H9 (cell line): ENCODE measurements around the gene CACNA2D3. TPM values are rescaled to one million over a fixed set of nuclear protein-coding genes. Genes with fewer than 3 reads are reported as not detected.

Experiments
- DNase-seq: peaks from one replicate; pipeline ENCODE4 v3.0.0-alpha.2; 2017
- H2AFZ ChIP-seq: one replicate; pipeline ENCODE4 v1.6.1; 2013; ENCODE audit warnings: mild to moderate bottlenecking, low read length, control low read depth, moderate library complexity
- H2AK5ac ChIP-seq: 2 replicates; pipeline ENCODE4 v1.6.1; 2013; ENCODE audit warnings: low read length, control low read depth, mixed read lengths; ENCODE audit not compliant: insufficient read length
- H2BK120ac ChIP-seq: one replicate; pipeline ENCODE4 v1.6.1; 2013; ENCODE audit warnings: low read depth, mild to moderate bottlenecking, low read length, control low read depth, inconsistent platforms; ENCODE audit not compliant: poor library complexity, severe bottlenecking
- H2BK12ac ChIP-seq: 2 replicates; pipeline ENCODE4 v1.6.1; 2013; ENCODE audit warnings: low read length, control low read depth, mixed read lengths, low read depth; ENCODE audit not compliant: insufficient read length
- H2BK15ac ChIP-seq: 2 replicates; pipeline ENCODE4 v1.6.1; 2013; ENCODE audit warnings: low read depth, low read length, control low read depth
- H2BK20ac ChIP-seq: one replicate; pipeline ENCODE4 v1.6.1; 2013; ENCODE audit warnings: low read depth, mild to moderate bottlenecking, low read length, control low read depth, inconsistent platforms; ENCODE audit not compliant: poor library complexity, severe bottlenecking
- H2BK5ac ChIP-seq: 2 replicates; pipeline ENCODE4 v1.6.1; 2013; ENCODE audit warnings: low read length, control low read depth, mixed read lengths; ENCODE audit not compliant: insufficient read length
- H3K14ac ChIP-seq: 2 replicates; pipeline ENCODE4 v1.6.1; 2013; ENCODE audit warnings: low read length, control low read depth; ENCODE audit not compliant: insufficient read depth
- H3K18ac ChIP-seq: 2 replicates; pipeline ENCODE4 v1.6.1; 2013; ENCODE audit warnings: low read depth, mild to moderate bottlenecking, mixed read lengths, low read length, control low read depth; ENCODE audit not compliant: insufficient read length
- H3K23ac ChIP-seq: 2 replicates; pipeline ENCODE4 v1.6.1; 2013; ENCODE audit warnings: low read length, control low read depth, mixed read lengths, low read depth; ENCODE audit not compliant: insufficient read length
- H3K23me2 ChIP-seq: 2 replicates; pipeline ENCODE4 v1.6.1; 2013; ENCODE audit warnings: low read depth, mild to moderate bottlenecking, mixed read lengths, low read length, control low read depth; ENCODE audit not compliant: insufficient read length, poor library complexity, severe bottlenecking
- H3K27ac ChIP-seq: 2 replicates; pipeline ENCODE4 v1.5.1; 2013; ENCODE audit warnings: low read length, control low read depth, mixed read lengths, low read depth; ENCODE audit not compliant: insufficient read length
- H3K27me3 ChIP-seq: 2 replicates; pipeline ENCODE4 v1.6.1; 2013; ENCODE audit warnings: low read length, control low read depth, inconsistent platforms; ENCODE audit not compliant: insufficient read depth
- H3K4ac ChIP-seq: 2 replicates; pipeline ENCODE4 v1.6.1; 2013; ENCODE audit warnings: low read depth, mild to moderate bottlenecking, control low read depth, inconsistent platforms, low read length, moderate library complexity
- H3K4me1 ChIP-seq: 2 replicates; pipeline ENCODE4 v1.6.1; 2013; ENCODE audit warnings: low read length, control low read depth, inconsistent platforms; ENCODE audit not compliant: insufficient read depth
- H3K4me2 ChIP-seq: 2 replicates; pipeline ENCODE4 v1.6.1; 2013; ENCODE audit warnings: low read length, control low read depth, mixed read lengths; ENCODE audit not compliant: insufficient read length, insufficient read depth
- H3K56ac ChIP-seq: 2 replicates; pipeline ENCODE4 v1.6.1; 2013; ENCODE audit warnings: low read depth, mild to moderate bottlenecking, mixed read lengths, low read length, control low read depth; ENCODE audit not compliant: insufficient read length
- H3K79me1 ChIP-seq: 2 replicates; pipeline ENCODE4 v1.6.1; 2013; ENCODE audit warnings: low read depth, mild to moderate bottlenecking, moderate library complexity, low read length, control low read depth, inconsistent platforms; ENCODE audit not compliant: insufficient read depth, poor library complexity, severe bottlenecking
- H3K79me2 ChIP-seq: 2 replicates; pipeline ENCODE4 v1.6.1; 2013; ENCODE audit warnings: low read length, control low read depth, inconsistent platforms; ENCODE audit not compliant: insufficient read depth
- H3K9ac ChIP-seq: 2 replicates; pipeline ENCODE4 v1.6.1; 2013; ENCODE audit warnings: low read length, control low read depth, mixed read lengths; ENCODE audit not compliant: insufficient read length; ENCODE audit errors: extremely low read depth
- H3K9me3 ChIP-seq: one replicate; pipeline ENCODE4 v1.6.1; 2013; ENCODE audit warnings: low read depth, low read length, inconsistent platforms; ENCODE audit not compliant: control insufficient read depth
- H3T11ph ChIP-seq: one replicate; pipeline ENCODE4 v1.6.1; 2013; ENCODE audit warnings: mild to moderate bottlenecking, low read length, control low read depth, inconsistent platforms
- H4K20me1 ChIP-seq: one replicate; pipeline ENCODE4 v1.6.1; 2013; ENCODE audit not compliant: control insufficient read depth, insufficient read length, insufficient read depth
- H4K5ac ChIP-seq: 2 replicates; pipeline ENCODE4 v1.6.1; 2013; ENCODE audit warnings: low read depth, mild to moderate bottlenecking, mixed read lengths, low read length, control low read depth; ENCODE audit not compliant: insufficient read length
- H4K8ac ChIP-seq: replicated peaks from 2 replicates; pipeline ENCODE4 v1.6.1; 2013; ENCODE audit warnings: low read length, control low read depth, mixed read lengths, low read depth; ENCODE audit not compliant: insufficient read length
- H4K91ac ChIP-seq: 2 replicates; pipeline ENCODE4 v1.6.1; 2013; ENCODE audit warnings: low read depth, mild to moderate bottlenecking, moderate library complexity, mixed read lengths, low read length, control low read depth; ENCODE audit not compliant: insufficient read length
- H3K27ac Mint-ChIP-seq, 3 experiments: 2 replicates in 2 of 3; 3 replicates in 1 of 3; pipeline ENCODE4 v1.8.0; 2020 to 2021; ENCODE audit warnings: mixed read lengths in 3 of 3, mild to moderate bottlenecking in 1 of 3, moderate library complexity in 1 of 3
- H3K27me3 Mint-ChIP-seq: 2 replicates; pipeline ENCODE4 v1.8.0; 2021; ENCODE audit warnings: low read depth, mild to moderate bottlenecking, moderate library complexity, mixed read lengths
- H3K36me3 Mint-ChIP-seq, 3 experiments: 2 replicates in 2 of 3; 3 replicates in 1 of 3; pipeline ENCODE4 v1.8.0; 2020 to 2021; ENCODE audit warnings: low read depth in 3 of 3, mixed read lengths in 3 of 3; ENCODE audit not compliant: insufficient read depth in 1 of 3
- H3K4me1 Mint-ChIP-seq, 2 experiments: 2 replicates each; pipeline ENCODE4 v1.8.0; 2020; ENCODE audit warnings: mixed read lengths in 2 of 2
- H3K4me3 Mint-ChIP-seq, 2 experiments: 2 replicates in 1 of 2; 3 replicates in 1 of 2; pipeline ENCODE4 v1.8.0; 2020 to 2021; ENCODE audit warnings: mild to moderate bottlenecking in 2 of 2, mixed read lengths in 2 of 2, moderate library complexity in 1 of 2
- H3K9me3 Mint-ChIP-seq, 2 experiments: 2 replicates in 1 of 2; 3 replicates in 1 of 2; pipeline ENCODE4 v1.8.0; 2020; ENCODE audit warnings: mild to moderate bottlenecking in 2 of 2, mixed read lengths in 2 of 2, moderate library complexity in 1 of 2
- CTCF ChIP-seq: fragments of 200-600 bp; sonication (generic); conservative IDR thresholded peaks from 3 replicates; pipeline ENCODE4 v1.8.0; 2021; ENCODE audit warnings: antibody characterized with exemption, mild to moderate bottlenecking
- WGBS: extraction: QIAGEN DNeasy Blood & Tissue Kit; methylation state at CpG from one replicate; pipeline ENCODE4 v1.1.7; 2013; ENCODE audit warnings: missing lambda C conversion rate, low lambda C conversion rate, mixed read lengths; ENCODE audit not compliant: insufficient read length; ENCODE audit errors: extremely low coverage; 5-methylcytosine and 5-hydroxymethylcytosine counted together
- total RNA-seq: library from RNA; stranded (reverse); gene quantifications from 2 replicates; pipeline ENCODE4 v1.2.1, GENCODE V29; 2021

CACNA2D3 gene
- total RNA-seq, 1 experiment from 2014 or later, result 3.2 TPM

GRCh38 chr3:54832876-54833275 lies 710.5 kb downstream of the CACNA2D3 start:
- no peak overlapping the region for H3K14ac ChIP-seq
- H4K8ac ChIP-seq, result no peak overlapping the region
- no peak overlapping the region for H4K91ac ChIP-seq
- no peak overlapping the region for H3K18ac ChIP-seq
- Mint-ChIP-seq H3K9me3 (peaks cover 7 to 11% of the 10 kb centered on the region in 2 experiments), H3K4me3 (no peak overlapping the region), H3K27me3 (peaks cover 8% of the 10 kb centered on the region), H3K4me1 (peaks cover 0 to 2% of the 10 kb centered on the region in 2 experiments; a peak in 1 of 4 replicates), H3K27ac (no peak overlapping the region), H3K36me3 (peaks cover 0 to 8% (median 4%) of the 10 kb centered on the region in 3 experiments; a peak in 4 of 7 replicates)
- no peak overlapping the region for H3K4me2 ChIP-seq
- no peak overlapping the region for H2AK5ac ChIP-seq
- DNase-seq, result no peak
- no CpG with 5 or more reads among the region's 1 CpG for WGBS
- no peak overlapping the region for H3K56ac ChIP-seq
- no peak overlapping the region for H2BK15ac ChIP-seq
- H3K9me3 ChIP-seq, result no peaks in the 10 kb centered on the region
- H2BK20ac ChIP-seq, result no peak overlapping the region
- TF ChIP-seq CTCF, result no peak
- no peak overlapping the region for H3K27ac ChIP-seq
- H3K27me3 ChIP-seq, result no peaks in the 10 kb centered on the region
- no peak overlapping the region for H3T11ph ChIP-seq
- H3K4ac ChIP-seq, result no peak overlapping the region
- no peaks in the 10 kb centered on the region for H3K79me1 ChIP-seq
- no peaks in the 10 kb centered on the region for H3K79me2 ChIP-seq
- H3K23ac ChIP-seq, result no peak overlapping the region
- H2BK12ac ChIP-seq, result no peak overlapping the region
- H3K9ac ChIP-seq, result no peak overlapping the region
- H2BK120ac ChIP-seq, result no peak overlapping the region
- no peak overlapping the region for H4K5ac ChIP-seq
- H4K20me1 ChIP-seq, result no peaks in the 10 kb centered on the region
- H3K4me1 ChIP-seq, result no peaks in the 10 kb centered on the region
- H3K23me2 ChIP-seq, result no peaks in the 10 kb centered on the region
- no peak overlapping the region for H2BK5ac ChIP-seq
- H2AFZ ChIP-seq, result no peak overlapping the region
